Fibroblast of lung (primary cell): ENCODE measurements around the gene RUNDC3A.

Experiments
- EZH2 ChIP-seq: IDR thresholded peaks from 2 replicates; pipeline ENCODE4 v1.5.1; 2012; ENCODE audit warnings: low read length, control low read depth, mild to moderate bottlenecking; ENCODE audit errors: missing control alignments
- TF ChIP-seq, protein P1 (sequence below), 2 donors: IDR thresholded peaks in 1 of 2; conservative IDR thresholded peaks in 1 of 2; 1 replicate in 1 of 2; 2 replicates in 1 of 2; pipeline ENCODE4 v1.5.1; 2011 to 2012; ENCODE audit warnings: low read length in 2 of 2, control low read depth in 1 of 2, inconsistent platforms in 1 of 2, low read depth in 1 of 2, mild to moderate bottlenecking in 1 of 2

DNA sequence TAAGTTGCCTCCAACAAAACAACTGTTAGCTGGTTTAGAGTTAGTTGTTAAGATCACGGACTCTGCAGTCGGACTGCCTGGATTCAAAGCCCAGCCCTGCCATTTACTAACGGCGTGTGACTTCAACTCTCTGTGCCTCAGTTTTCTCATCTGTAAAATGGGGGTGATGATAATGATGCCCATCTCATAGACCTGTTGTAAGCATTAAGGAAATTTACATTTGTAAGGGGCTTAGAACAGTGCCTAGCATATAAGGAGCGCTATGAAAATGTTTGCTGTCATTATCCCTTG is 41.3 kb upstream of the RUNDC3A start:
- TF ChIP-seq, protein P1, sequence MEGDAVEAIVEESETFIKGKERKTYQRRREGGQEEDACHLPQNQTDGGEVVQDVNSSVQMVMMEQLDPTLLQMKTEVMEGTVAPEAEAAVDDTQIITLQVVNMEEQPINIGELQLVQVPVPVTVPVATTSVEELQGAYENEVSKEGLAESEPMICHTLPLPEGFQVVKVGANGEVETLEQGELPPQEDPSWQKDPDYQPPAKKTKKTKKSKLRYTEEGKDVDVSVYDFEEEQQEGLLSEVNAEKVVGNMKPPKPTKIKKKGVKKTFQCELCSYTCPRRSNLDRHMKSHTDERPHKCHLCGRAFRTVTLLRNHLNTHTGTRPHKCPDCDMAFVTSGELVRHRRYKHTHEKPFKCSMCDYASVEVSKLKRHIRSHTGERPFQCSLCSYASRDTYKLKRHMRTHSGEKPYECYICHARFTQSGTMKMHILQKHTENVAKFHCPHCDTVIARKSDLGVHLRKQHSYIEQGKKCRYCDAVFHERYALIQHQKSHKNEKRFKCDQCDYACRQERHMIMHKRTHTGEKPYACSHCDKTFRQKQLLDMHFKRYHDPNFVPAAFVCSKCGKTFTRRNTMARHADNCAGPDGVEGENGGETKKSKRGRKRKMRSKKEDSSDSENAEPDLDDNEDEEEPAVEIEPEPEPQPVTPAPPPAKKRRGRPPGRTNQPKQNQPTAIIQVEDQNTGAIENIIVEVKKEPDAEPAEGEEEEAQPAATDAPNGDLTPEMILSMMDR (conservative IDR thresholded peaks at IDR 0.05 in 1 of 2, IDR thresholded peaks at IDR 0.05 in 1 of 2; ENCODE audit: low read depth in 1 of 2, low read length in 2 of 2) = no peak
- TF ChIP-seq EZH2 = no peak
